K562 (cell line): ENCODE results near the gene NPB. TPM values are rescaled to one million over a fixed set of nuclear protein-coding genes. Genes with fewer than 3 reads are reported as not detected.

Source experiments
- CBFB ChIP-seq: sonication (generic); formaldehyde crosslinking; IDR thresholded peaks from 2 replicates; pipeline ENCODE4 v1.4.0; 2020; ENCODE audit warnings: mild to moderate bottlenecking, missing genetic modification reagents
- CBX5 ChIP-seq: IDR thresholded peaks from 2 replicates; pipeline ENCODE4 v1.6.1; 2014; ENCODE audit warnings: low read depth, borderline replicate concordance
- DNMT1 ChIP-seq: fragments of 450-650 bp; IDR thresholded peaks from 2 replicates; pipeline ENCODE4 v1.6.1; 2016; ENCODE audit warnings: antibody characterized with exemption, mild to moderate bottlenecking
- ELK1 ChIP-seq: sonication (generic); formaldehyde crosslinking; IDR thresholded peaks from 2 replicates; pipeline ENCODE4 v1.8.1; 2022; ENCODE audit warnings: missing genetic modification reagents
- EP400 ChIP-seq: fragments of 450-650 bp; IDR thresholded peaks from 2 replicates; pipeline ENCODE4 v1.6.1; 2017; ENCODE audit warnings: antibody characterized with exemption, mild to moderate bottlenecking, moderate library complexity
- FUS ChIP-seq: fragments of 200-400 bp; formaldehyde crosslinking; optimal IDR thresholded peaks from 2 replicates; pipeline ENCODE3; 2017; ENCODE audit warnings: low read depth, low read length
- IRF1 ChIP-seq: sonication (generic); formaldehyde crosslinking; IDR thresholded peaks from 2 replicates; pipeline ENCODE4 v1.8.0; 2022; ENCODE audit warnings: missing genetic modification reagents, mild to moderate bottlenecking, borderline replicate concordance
- MBD1 ChIP-seq: fragments of 250-450 bp; sonication (Bioruptor Pico); IDR thresholded peaks from 2 replicates; pipeline ENCODE4 v1.8.0; 2022; ENCODE audit warnings: inconsistent platforms
- MEF2A ChIP-seq: IDR thresholded peaks from 2 replicates; pipeline ENCODE4 v1.6.1; 2011; ENCODE audit warnings: low read depth, mild to moderate bottlenecking, low read length, moderate library complexity; ENCODE audit not compliant: control insufficient read depth
- MNT ChIP-seq, 2 experiments: fragments of 450-650 bp; conservative IDR thresholded peaks; 2 replicates each; pipeline ENCODE4 v1.6.1; 2017; ENCODE audit warnings: mild to moderate bottlenecking in 2 of 2, moderate library complexity in 2 of 2
- RBBP5 ChIP-seq: fragments of 200-600 bp; sonication (generic); IDR thresholded peaks from 2 replicates; pipeline ENCODE4 v1.6.1; 2012; ENCODE audit warnings: borderline replicate concordance, mild to moderate bottlenecking, low read length, control low read depth, inconsistent platforms; ENCODE audit not compliant: insufficient read depth, poor library complexity, severe bottlenecking
- SETDB1 ChIP-seq: IDR thresholded peaks from one replicate; pipeline ENCODE4 v1.6.1; 2012; ENCODE audit warnings: low read length, control low read depth, inconsistent platforms
- SMAD2 ChIP-seq: fragments of 150-350 bp; IDR thresholded peaks from 2 replicates; pipeline ENCODE4 v1.6.1; 2014; ENCODE audit warnings: low read depth, mild to moderate bottlenecking, low read length
- SMC3 ChIP-seq: conservative IDR thresholded peaks from 2 replicates; pipeline ENCODE4 v1.6.1; 2011; ENCODE audit warnings: low read depth, low read length, improper control_type of control experiment; ENCODE audit not compliant: insufficient read depth
- SRSF9 ChIP-seq: fragments of 200-400 bp; formaldehyde crosslinking; IDR thresholded peaks from 2 replicates; pipeline ENCODE4 v1.6.1; 2017; ENCODE audit warnings: low read depth, low read length, borderline replicate concordance
- TAF7 ChIP-seq: fragments of 450-650 bp; IDR thresholded peaks from 2 replicates; pipeline ENCODE4 v1.6.1; 2016; ENCODE audit warnings: missing genetic modification characterization, missing compliant biosample characterization
- TFAP4 ChIP-seq: sonication (generic); formaldehyde crosslinking; IDR thresholded peaks from 2 replicates; pipeline ENCODE4 v1.8.0; 2022; ENCODE audit warnings: missing genetic modification reagents, mild to moderate bottlenecking, moderate library complexity, borderline replicate concordance
- THRAP3 ChIP-seq: fragments of 450-650 bp; IDR thresholded peaks from 2 replicates; pipeline ENCODE4 v1.6.1; 2016; ENCODE audit warnings: mild to moderate bottlenecking, inconsistent platforms, borderline replicate concordance
- ZNF224 ChIP-seq: sonication (generic); formaldehyde crosslinking; IDR thresholded peaks from 2 replicates; pipeline ENCODE4 v1.8.0; 2022; ENCODE audit warnings: mild to moderate bottlenecking, missing genetic modification reagents
- ZNF239 ChIP-seq: fragments of 250-450 bp; sonication (Bioruptor Pico); IDR thresholded peaks from 2 replicates; pipeline ENCODE4 v1.4.0; 2020; ENCODE audit warnings: mild to moderate bottlenecking
- ZNF324 ChIP-seq: fragments of 250-450 bp; sonication (Bioruptor Pico); IDR thresholded peaks from 2 replicates; pipeline ENCODE4 v1.4.0; 2020; ENCODE audit warnings: mild to moderate bottlenecking
- ZNF75A ChIP-seq: fragments of 450-650 bp; formaldehyde crosslinking; IDR thresholded peaks from 2 replicates; pipeline ENCODE4 v1.4.0; 2020; ENCODE audit warnings: mild to moderate bottlenecking
- polyA plus RNA-seq, 8 experiments: library from polyadenylated mRNA; depleted of rRNA in 4 of 8; stranded (reverse) in 5 of 8; unstranded in 3 of 8; fragments of >200 nt; fragmentation: Nextera tagmentation in 2 of 8; fragmentation: Illumina TruSeq in 1 of 8; extraction: Ambion mirVana in 2 of 8; extraction: Trizol in 1 of 8; gene quantifications; 2 replicates each; pipeline versions ENCODE4 v1.2.1 to v1.2.3, GENCODE V29; 2011 to 2014; ENCODE audit warnings: inconsistent platforms in 1 of 8, missing spikeins in 1 of 8
- total RNA-seq, 7 experiments: library from RNA; depleted of rRNA in 6 of 7; stranded (reverse); fragments of >200 nt in 6 of 7; fragmentation: Illumina TruSeq in 2 of 7; extraction: Trizol in 2 of 7; gene quantifications; 2 replicates each; pipeline versions ENCODE4 v1.2.1 to v1.2.3, GENCODE V29; 2011 to 2021; ENCODE audit warnings: low replicate concordance in 1 of 7

NPB gene
- total and polyA plus RNA-seq, 9 of the 15 experiments (the other 6 are each of a cell fraction or from before 2014, with no cell fraction given): 0.03 to 0.61 (median 0.14) TPM; not detected in 2

GRCh38 chr17:81924557-81925532 is 22.8 kb downstream of the NPB start (continued):
- no peak for TF ChIP-seq IRF1 (CRISPR knock-in tag)
- no peak for TF ChIP-seq ZNF324
- TF ChIP-seq ELK1 (CRISPR knock-in tag): no peak
- TF ChIP-seq CBFB: no peak
- 0 out of 4 replicates have a peak, but pooled peaks of 1 of the 2 experiments have one; percentile 25 for TF ChIP-seq MNT (conservative IDR thresholded peaks at IDR 0.05)
- no peak for TF ChIP-seq MBD1 (CRISPR knock-in tag)
- TF ChIP-seq EP400: no peak
- TF ChIP-seq THRAP3: no peak
- TF ChIP-seq ZNF75A: no peak
- no peak for TF ChIP-seq DNMT1
- no peak for TF ChIP-seq CBX5
- TF ChIP-seq TAF7 (tag): no peak
- no peak for TF ChIP-seq SMAD2
- TF ChIP-seq SRSF9: no peak
- no peak for TF ChIP-seq SETDB1
- peak; percentile 29; the same call in 1 of the 2 replicates for TF ChIP-seq TFAP4
- no peak for TF ChIP-seq SMC3
- no peak for TF ChIP-seq ZNF224
- no peak for TF ChIP-seq FUS
- no peak for TF ChIP-seq MEF2A
- no peak for TF ChIP-seq RBBP5
- TF ChIP-seq ZNF239 (CRISPR knock-in tag): no peak
